ENCODE results near the gene PTPN6. TPM values are rescaled to one million over a fixed set of nuclear protein-coding genes. Genes with fewer than 3 reads are reported as not detected.

The PTPN6 gene
- polyA plus RNA-seq, 3 donors from 2014 or later, result 231 to 513 (median 294) TPM

- no peaks in the 10 kb centered on the region for H3K9me3 Mint-ChIP-seq
- no peak for DNase-seq
- H3K27me3 Mint-ChIP-seq (ENCODE audit: low read depth in 3 of 3), result peaks cover 0 to 18% (median 8%) of the 10 kb centered on the region in 3 donors
- H3K4me1 Mint-ChIP-seq, result peaks cover 36 to 43% of the 10 kb centered on the region in 2 donors
- peak overlapping the region; percentile 74 to 89 (median 85) for H3K4me3 Mint-ChIP-seq
- peak overlapping the region; percentile 71 to 89 (median 83) for H3K27ac Mint-ChIP-seq
- H3K36me3 Mint-ChIP-seq, result no peaks in the 10 kb centered on the region
Measured at GRCh38 chr12:6928703-6929407, 22.3 kb upstream of the PTPN6 start.

DNA sequence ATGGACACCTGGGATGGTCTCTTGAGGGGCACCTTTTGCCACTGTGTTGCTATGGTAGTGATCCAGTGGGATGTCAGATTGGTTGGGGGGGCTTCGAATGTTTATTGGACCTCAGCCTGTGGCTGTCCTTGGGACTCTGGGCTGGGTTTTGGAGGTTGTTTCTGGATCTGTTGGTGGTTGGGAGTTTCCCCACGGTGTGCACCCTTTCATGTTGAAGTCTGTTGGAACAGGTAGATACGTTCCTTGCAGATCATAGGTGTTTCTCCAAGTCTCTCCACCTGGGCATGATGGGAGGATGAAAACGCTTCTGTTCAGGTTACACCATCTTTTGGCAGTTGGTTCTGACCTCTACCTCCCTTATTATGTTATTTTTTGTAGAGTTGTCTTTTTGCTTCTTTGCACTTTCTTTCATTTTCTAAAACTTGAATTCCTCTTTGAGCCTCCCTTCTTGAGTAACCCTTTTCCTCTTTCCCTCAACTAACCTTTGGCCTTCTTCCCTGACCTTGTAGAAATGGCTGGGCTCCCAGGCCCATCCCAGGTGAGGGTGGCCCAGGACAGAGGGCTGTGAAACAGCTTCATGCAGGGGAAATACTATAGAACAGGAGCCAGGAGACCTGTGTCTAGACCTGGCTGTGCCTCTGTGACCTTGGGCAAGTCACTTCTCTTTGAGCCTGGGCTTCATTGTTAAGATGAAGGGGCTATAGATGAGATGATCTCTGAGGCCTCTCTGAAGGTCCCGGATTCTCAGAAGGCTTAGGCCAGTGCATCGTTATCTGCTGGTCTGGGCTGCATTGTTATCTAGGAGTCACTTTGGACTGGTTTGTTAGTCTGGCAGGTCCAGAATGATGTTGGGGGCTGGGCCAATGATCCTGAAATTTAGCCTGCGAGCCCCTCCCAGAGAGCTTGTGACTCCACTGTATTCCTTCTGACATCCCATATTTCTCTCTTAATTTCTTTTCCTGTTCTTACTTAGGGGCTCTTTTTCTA lies 21.4 kb upstream of the PTPN6 start:
- peaks cover 0 to 15% (median 8%) of the 10 kb centered on the region in 3 donors for H3K27me3 Mint-ChIP-seq (ENCODE audit: low read depth in 3 of 3)
- H3K9me3 Mint-ChIP-seq, result no peaks in the 10 kb centered on the region
- peak overlapping the region; percentile 68 to 87 (median 82) for H3K27ac Mint-ChIP-seq
- H3K36me3 Mint-ChIP-seq, result peaks cover 0 to 4% (median 0%) of the 10 kb centered on the region in 3 donors
- H3K4me3 Mint-ChIP-seq, result peak overlapping the region; percentile 74 to 89 (median 85)
- H3K4me1 Mint-ChIP-seq, result peaks cover 27 to 34% of the 10 kb centered on the region in 2 donors
- no peak for DNase-seq

GRCh38 chr12:6932766-6933165 lies 18.4 kb upstream of the PTPN6 start:
- peaks cover 0 to 8% (median 0%) of the 10 kb centered on the region in 3 donors for H3K36me3 Mint-ChIP-seq
- peaks cover 30 to 32% of the 10 kb centered on the region in 2 donors for H3K4me1 Mint-ChIP-seq
- no peaks in the 10 kb centered on the region for H3K9me3 Mint-ChIP-seq
- peak overlapping the region in 2 of 6 donors; percentile 66 to 76 for H3K27ac Mint-ChIP-seq
- H3K27me3 Mint-ChIP-seq (ENCODE audit: low read depth in 3 of 3), result peaks cover 0 to 7% (median 1%) of the 10 kb centered on the region in 3 donors
- no peak for DNase-seq
- H3K4me3 Mint-ChIP-seq, result no peak overlapping the region

DNA sequence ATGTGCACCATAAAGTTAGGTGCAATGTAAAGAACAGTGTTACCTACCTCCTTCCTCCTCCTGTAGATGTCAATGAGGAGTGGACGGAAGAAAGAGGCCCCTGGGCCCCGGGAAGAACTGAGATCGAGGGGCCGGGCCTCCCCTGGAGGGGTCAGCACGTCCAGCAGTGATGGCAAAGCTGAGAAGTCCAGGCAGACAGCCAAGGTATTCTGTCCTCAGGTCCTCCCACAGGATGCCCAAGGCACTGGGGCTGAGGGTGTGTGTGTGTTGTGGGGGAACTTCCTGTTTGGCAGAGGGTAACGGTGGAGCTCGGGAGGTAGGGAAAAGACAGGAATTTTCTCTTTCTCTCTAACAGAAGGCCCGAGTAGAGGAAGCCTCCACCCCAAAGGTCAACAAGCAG lies 17.0 kb upstream of the PTPN6 start:
- Mint-ChIP-seq H3K36me3 (peaks cover 0 to 8% (median 0%) of the 10 kb centered on the region in 3 donors), H3K27ac (peak overlapping the region in 4 of 6 donors; percentile 29 to 59 (median 42)), H3K4me1 (peaks cover 31% of the 10 kb centered on the region in 2 donors), H3K27me3 (ENCODE audit: low read depth in 3 of 3) (peaks cover 0 to 3% (median 1%) of the 10 kb centered on the region in 3 donors), H3K9me3 (no peaks in the 10 kb centered on the region), H3K4me3 (peak overlapping the region in 1 of 5 donors; percentile 4)
- no peak for DNase-seq

DNA sequence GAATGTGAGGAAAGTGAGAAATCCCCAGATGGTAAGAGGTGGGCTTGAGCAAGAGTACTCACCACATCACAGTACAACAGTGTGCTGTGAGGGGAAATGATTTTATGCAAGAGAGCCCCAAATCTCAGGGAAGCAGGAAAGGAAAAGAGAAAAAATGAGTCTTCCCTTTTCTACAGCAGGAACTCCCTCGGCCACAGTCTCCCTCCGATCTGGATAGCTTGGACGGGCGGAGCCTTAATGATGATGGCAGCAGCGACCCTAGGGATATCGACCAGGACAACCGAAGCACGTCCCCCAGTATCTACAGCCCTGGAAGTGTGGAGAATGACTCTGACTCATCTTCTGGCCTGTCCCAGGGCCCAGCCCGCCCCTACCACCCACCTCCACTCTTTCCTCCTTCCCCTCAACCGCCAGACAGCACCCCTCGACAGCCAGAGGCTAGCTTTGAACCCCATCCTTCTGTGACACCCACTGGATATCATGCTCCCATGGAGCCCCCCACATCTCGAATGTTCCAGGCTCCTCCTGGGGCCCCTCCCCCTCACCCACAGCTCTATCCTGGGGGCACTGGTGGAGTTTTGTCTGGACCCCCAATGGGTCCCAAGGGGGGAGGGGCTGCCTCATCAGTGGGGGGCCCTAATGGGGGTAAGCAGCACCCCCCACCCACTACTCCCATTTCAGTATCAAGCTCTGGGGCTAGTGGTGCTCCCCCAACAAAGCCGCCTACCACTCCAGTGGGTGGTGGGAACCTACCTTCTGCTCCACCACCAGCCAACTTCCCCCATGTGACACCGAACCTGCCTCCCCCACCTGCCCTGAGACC lies 15.6 kb upstream of the PTPN6 start:
- no peak for DNase-seq
- Mint-ChIP-seq H3K4me3 (peak overlapping the region; percentile 6 to 65 (median 60)), H3K36me3 (peaks cover 0 to 8% (median 0%) of the 10 kb centered on the region in 3 donors), H3K9me3 (no peaks in the 10 kb centered on the region), H3K27ac (peak overlapping the region; percentile 9 to 84 (median 78)), H3K4me1 (peaks cover 20 to 21% of the 10 kb centered on the region in 2 donors), H3K27me3 (ENCODE audit: low read depth in 3 of 3) (peaks cover 0 to 1% (median 1%) of the 10 kb centered on the region in 3 donors)

DNA sequence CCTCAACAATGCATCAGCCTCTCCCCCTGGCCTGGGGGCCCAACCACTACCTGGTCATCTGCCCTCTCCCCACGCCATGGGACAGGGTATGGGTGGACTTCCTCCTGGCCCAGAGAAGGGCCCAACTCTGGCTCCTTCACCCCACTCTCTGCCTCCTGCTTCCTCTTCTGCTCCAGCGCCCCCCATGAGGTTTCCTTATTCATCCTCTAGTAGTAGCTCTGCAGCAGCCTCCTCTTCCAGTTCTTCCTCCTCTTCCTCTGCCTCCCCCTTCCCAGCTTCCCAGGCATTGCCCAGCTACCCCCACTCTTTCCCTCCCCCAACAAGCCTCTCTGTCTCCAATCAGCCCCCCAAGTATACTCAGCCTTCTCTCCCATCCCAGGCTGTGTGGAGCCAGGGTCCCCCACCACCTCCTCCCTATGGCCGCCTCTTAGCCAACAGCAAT lies 14.9 kb upstream of the PTPN6 start:
- no peaks in the 10 kb centered on the region for H3K9me3 Mint-ChIP-seq
- H3K27me3 Mint-ChIP-seq (ENCODE audit: low read depth in 3 of 3), result peaks cover 0 to 1% (median 1%) of the 10 kb centered on the region in 3 donors
- peak overlapping the region; percentile 67 to 85 (median 84) for H3K4me3 Mint-ChIP-seq
- no peak for DNase-seq
- peak overlapping the region; percentile 69 to 87 (median 78) for H3K27ac Mint-ChIP-seq
- H3K36me3 Mint-ChIP-seq, result peaks cover 0 to 8% (median 0%) of the 10 kb centered on the region in 3 donors
- peaks cover 20 to 21% of the 10 kb centered on the region in 2 donors for H3K4me1 Mint-ChIP-seq

- Mint-ChIP-seq H3K4me3 (peak overlapping the region; percentile 67 to 85 (median 84)), H3K4me1 (peaks cover 20 to 21% of the 10 kb centered on the region in 2 donors), H3K36me3 (peaks cover 0 to 8% (median 0%) of the 10 kb centered on the region in 3 donors), H3K27me3 (ENCODE audit: low read depth in 3 of 3) (peaks cover 0 to 1% (median 1%) of the 10 kb centered on the region in 3 donors), H3K27ac (peak overlapping the region; percentile 69 to 87 (median 81)), H3K9me3 (no peaks in the 10 kb centered on the region)
- no peak for DNase-seq
Measured at GRCh38 chr12:6936636-6937480, 14.3 kb upstream of the PTPN6 start.

GRCh38 chr12:6937481-6938352 lies 13.4 kb upstream of the PTPN6 start:
- peaks cover 23 to 28% of the 10 kb centered on the region in 2 donors for H3K4me1 Mint-ChIP-seq
- peak overlapping the region; percentile 69 to 91 (median 86) for H3K27ac Mint-ChIP-seq
- peaks cover 0 to 8% (median 0%) of the 10 kb centered on the region in 3 donors for H3K36me3 Mint-ChIP-seq
- peak overlapping the region; percentile 77 to 85 (median 84) for H3K4me3 Mint-ChIP-seq
- H3K9me3 Mint-ChIP-seq, result no peaks in the 10 kb centered on the region
- H3K27me3 Mint-ChIP-seq (ENCODE audit: low read depth in 3 of 3), result peaks cover 0 to 1% (median under 1%) of the 10 kb centered on the region in 3 donors
- peak; percentile 91 to 94 (median 94) for DNase-seq

DNA sequence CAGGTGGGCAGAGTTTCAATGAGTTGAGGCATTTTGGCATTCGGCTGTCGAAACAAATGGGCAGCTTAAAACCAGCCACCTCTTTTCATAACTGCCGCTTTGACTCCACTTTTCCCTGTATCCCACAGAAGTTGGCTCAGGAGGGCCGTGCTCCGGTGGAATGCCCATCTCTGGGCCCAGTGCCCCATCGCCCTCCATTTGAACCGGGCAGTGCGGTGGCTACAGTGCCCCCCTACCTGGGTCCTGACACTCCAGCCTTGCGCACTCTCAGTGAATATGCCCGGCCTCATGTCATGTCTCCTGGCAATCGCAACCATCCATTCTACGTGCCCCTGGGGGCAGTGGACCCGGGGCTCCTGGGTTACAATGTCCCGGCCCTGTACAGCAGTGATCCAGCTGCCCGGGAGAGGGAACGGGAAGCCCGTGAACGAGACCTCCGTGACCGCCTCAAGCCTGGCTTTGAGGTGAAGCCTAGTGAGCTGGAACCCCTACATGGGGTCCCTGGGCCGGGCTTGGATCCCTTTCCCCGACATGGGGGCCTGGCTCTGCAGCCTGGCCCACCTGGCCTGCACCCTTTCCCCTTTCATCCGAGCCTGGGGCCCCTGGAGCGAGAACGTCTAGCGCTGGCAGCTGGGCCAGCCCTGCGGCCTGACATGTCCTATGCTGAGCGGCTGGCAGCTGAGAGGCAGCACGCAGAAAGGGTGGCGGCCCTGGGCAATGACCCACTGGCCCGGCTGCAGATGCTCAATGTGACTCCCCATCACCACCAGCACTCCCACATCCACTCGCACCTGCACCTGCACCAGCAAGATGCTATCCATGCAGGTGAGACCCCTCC lies 12.6 kb upstream of the PTPN6 start:
- peaks cover 2 to 5% (median 4%) of the 10 kb centered on the region in 3 donors for H3K27me3 Mint-ChIP-seq (ENCODE audit: low read depth in 3 of 3)
- H3K9me3 Mint-ChIP-seq, result no peaks in the 10 kb centered on the region
- H3K4me1 Mint-ChIP-seq, result peaks cover 32 to 34% of the 10 kb centered on the region in 2 donors
- H3K36me3 Mint-ChIP-seq, result peaks cover 0 to 8% (median 0%) of the 10 kb centered on the region in 3 donors
- DNase-seq, result no peak
- H3K4me3 Mint-ChIP-seq, result peak overlapping the region in 4 of 5 donors; percentile 81 to 85 (median 84)
- peak overlapping the region; percentile 69 to 91 (median 88) for H3K27ac Mint-ChIP-seq

- H3K9me3 Mint-ChIP-seq, result no peaks in the 10 kb centered on the region
- H3K36me3 Mint-ChIP-seq, result peaks cover 0 to 8% (median 0%) of the 10 kb centered on the region in 3 donors
- peak overlapping the region in 4 of 5 donors; percentile 7 to 63 (median 26) for H3K4me3 Mint-ChIP-seq
- peaks cover 6 to 11% (median 8%) of the 10 kb centered on the region in 3 donors for H3K27me3 Mint-ChIP-seq (ENCODE audit: low read depth in 3 of 3)
- peak overlapping the region in 5 of 6 donors; percentile 51 to 90 (median 82) for H3K27ac Mint-ChIP-seq
- DNase-seq, result no peak
- peaks cover 38 to 40% of the 10 kb centered on the region in 2 donors for H3K4me1 Mint-ChIP-seq
Measured at GRCh38 chr12:6939191-6939540, 12.0 kb upstream of the PTPN6 start.

DNA sequence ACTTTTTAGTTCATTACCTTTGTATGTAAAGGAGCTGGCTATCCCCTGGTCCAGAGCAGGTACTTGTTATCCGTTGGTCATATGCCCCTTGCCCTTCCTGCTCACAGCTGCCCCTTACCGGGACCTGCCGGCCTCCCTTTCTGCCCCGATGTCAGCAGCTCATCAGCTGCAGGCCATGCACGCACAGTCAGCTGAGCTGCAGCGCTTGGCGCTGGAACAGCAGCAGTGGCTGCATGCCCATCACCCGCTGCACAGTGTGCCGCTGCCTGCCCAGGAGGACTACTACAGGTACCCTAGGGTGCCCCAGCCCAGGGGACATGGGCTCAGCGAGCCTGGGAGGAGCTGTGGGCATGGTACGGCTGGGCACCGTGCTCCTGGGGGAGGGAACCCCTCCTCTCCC lies 9.9 kb upstream of the PTPN6 start:
- Mint-ChIP-seq H3K9me3 (no peaks in the 10 kb centered on the region), H3K36me3 (no peaks in the 10 kb centered on the region), H3K27me3 (ENCODE audit: low read depth in 3 of 3) (peaks cover 8 to 16% (median 12%) of the 10 kb centered on the region in 3 donors), H3K27ac (no peak overlapping the region), H3K4me1 (peaks cover 53 to 56% of the 10 kb centered on the region in 2 donors), H3K4me3 (no peak overlapping the region)
- no peak for DNase-seq
